NCI-H2171 treated with DMSO at 0.1 percent for 48 hours (cell line): ENCODE measurements around the gene MKLN1.
A peak's percentile ranks its signal among the peaks of the same experiment; 100 is the strongest.
"Not testable (repeated sequence)": the region's sequence is repeated elsewhere in the genome, so short reads cannot be mapped to it uniquely, and the experiment has no call there.

Source experiments
- DNase-seq: peaks from one replicate; lab custom pipeline; 2025; lab: John Stamatoyannopoulos, UW

The MKLN1 gene

DNA sequence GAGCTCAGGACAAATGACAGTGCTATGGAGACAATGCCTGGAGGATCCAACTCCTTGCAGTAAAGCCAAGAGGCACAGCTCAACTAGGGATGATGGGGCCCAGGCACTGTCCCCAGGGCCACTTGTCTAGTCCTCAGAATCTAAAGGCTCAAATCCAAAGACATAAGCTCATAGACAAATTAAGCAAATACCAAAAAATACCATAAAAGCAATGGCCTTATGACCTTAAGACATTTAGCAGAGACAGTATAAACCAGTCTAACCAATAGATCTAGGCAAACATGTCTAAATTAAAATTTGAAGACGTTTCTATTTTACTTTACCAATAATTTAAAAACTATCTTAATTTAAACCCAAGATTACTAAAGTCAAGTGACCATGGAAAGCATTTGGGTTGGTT, 14.8 kb upstream of the MKLN1 start:
- no peak for DNase-seq

- DNase-seq, result no peak
Observed at GRCh38 chr7:131320603-131321002, 7.1 kb upstream of the MKLN1 start.

GRCh38 chr7:131321656-131322055, 6.0 kb upstream of the MKLN1 start:
- no peak for DNase-seq

GRCh38 chr7:131322061-131322460, 5.6 kb upstream of the MKLN1 start:
- no peak for DNase-seq

- no peak for DNase-seq
Observed at GRCh38 chr7:131322861-131323260, 4.8 kb upstream of the MKLN1 start.

- no peak for DNase-seq
Observed at GRCh38 chr7:131325179-131325840, 2.4 kb upstream of the MKLN1 start.

- no peak for DNase-seq
Observed at GRCh38 chr7:131326576-131326975, 1.1 kb upstream of the MKLN1 start.

- no peak for DNase-seq
Observed at GRCh38 chr7:131327049-131327625, 539 bp upstream of the MKLN1 start.

GRCh38 chr7:131328377-131329175, 900 bp downstream of the MKLN1 start:
- DNase-seq, result peak; percentile 35

DNA sequence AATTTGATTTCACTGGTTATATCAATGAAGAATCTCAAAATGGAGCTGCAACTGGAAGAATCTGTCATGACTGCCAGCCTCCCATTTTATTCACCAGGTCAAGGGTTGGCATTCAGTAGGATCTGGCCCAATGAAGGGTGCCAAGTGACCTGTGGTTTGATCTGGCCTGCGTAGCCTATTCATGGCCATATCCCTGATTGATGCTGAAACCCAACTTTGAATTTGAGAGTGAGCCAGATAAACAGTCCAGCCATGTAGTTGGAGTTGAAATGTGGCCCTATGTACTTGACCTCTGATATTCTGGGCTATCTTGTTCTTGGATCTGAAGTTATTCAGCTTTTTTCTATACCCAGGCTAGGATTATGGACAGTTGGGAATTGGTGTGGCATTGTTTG, 1.5 kb downstream of the MKLN1 start:
- DNase-seq, result no peak

- peak; percentile 20 for DNase-seq
Observed at GRCh38 chr7:131330299-131330698, 2.6 kb downstream of the MKLN1 start.

DNA sequence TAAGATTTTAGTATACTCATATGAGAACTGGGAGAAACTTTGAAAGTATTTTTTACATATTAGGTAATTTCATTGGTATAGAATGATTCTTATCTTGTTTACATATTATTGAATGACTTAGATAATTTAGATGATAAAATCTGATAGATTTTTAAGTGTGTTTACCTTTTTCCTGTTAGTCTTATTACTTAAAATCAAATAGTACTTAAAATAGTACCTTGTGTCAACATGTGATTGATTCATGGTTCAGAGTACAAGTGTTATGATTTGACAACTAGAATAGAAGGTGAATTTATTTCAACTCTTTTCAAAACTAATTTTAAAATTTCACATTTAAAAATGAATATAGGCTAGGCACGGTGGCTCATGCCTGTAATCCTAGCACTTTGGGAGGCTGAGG, 4.1 kb downstream of the MKLN1 start:
- DNase-seq, result no peak

DNA sequence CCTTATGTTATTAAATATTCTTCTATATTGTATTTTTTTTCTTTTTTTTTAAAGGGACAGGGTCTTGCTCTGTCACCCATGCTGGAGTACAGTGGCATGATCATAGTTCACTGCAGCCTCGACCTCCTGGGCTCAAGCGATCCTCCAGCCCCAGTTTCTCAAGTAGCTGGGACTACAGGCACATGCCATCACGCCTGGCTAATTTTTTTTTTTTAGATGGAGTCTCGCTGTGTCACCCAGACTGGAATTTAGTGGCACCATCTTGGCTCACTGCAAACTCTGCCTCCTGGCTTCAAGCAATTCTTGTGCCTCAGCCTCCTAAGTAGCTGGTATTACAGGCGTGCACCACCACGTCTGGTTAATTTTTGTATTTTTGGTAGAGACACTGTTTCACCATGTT, 5.1 kb downstream of the MKLN1 start:
- DNase-seq, result not testable (repeated sequence)

- no peak for DNase-seq
Observed at GRCh38 chr7:131335639-131336381, 8.1 kb downstream of the MKLN1 start.

DNA sequence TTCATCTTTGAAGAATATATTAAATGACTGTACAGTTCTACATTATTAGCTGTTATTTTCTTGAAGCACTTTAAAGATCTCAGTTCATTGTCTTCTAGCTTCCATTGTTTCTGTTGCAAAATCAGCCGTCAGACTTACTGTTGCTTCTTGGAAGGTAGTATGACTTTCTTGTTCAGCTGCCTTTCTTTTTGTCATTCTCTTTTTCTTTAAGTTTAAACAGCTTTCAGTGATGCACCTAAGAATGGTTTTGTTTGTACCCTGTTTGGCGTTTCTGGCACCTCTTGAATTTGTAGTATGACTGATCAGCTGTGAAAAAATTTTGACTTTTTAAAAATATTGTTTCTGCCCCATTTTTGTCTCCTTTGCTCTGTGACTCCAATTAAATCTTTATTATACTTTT, 9.3 kb downstream of the MKLN1 start:
- DNase-seq, result no peak

DNA sequence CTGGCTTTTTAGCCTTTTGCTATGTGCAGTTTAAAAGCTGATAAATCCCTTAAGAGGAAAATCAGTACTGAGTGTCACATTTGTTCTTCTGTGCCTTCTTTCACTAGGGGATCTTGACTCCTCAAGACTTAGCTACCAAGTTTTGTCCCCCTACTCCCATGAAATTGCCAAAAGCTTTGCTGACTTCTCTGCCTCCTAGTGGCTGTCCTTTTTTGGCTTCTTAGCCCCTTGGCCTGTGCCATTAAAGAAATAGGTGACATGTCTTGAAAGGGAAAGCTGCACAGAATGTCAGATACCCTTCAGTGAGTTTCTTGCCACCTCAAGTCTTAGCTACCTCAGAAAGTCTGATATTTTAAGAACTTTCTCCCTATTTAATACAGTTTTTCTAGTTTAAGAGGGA, 10.5 kb downstream of the MKLN1 start:
- no peak for DNase-seq

DNA sequence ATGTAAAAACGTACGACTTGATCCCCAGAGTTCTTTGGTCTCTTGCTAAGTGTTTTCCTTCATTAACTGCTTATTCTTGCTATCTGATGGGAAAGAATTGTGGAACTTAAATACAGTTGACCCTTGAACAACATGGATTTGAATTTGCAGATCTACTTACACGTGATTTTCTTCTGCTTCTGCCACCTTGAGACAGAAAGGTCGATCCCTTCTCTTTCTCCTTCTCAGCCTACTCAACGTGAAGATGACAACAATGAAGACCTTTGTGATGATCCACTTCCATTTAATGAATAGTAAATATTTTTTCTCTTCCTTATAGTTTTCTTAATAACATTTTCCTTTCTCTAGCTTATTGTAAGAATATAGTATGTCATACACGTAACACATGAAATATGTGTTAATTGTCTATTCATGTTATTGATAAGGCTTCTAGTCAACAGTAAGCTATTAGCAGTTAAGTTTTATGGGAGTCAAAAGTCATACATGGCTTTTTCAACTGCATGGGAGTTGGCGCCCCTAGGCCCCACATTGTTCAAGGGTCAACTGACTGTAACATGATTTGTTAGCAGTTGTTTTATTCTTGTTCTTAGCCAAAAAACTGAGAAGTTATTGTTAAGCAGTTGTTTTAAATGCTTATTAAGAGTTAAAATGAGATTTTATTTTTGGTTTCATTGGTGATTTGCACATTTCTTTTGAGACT, 11.2 kb downstream of the MKLN1 start:
- no peak for DNase-seq

DNA sequence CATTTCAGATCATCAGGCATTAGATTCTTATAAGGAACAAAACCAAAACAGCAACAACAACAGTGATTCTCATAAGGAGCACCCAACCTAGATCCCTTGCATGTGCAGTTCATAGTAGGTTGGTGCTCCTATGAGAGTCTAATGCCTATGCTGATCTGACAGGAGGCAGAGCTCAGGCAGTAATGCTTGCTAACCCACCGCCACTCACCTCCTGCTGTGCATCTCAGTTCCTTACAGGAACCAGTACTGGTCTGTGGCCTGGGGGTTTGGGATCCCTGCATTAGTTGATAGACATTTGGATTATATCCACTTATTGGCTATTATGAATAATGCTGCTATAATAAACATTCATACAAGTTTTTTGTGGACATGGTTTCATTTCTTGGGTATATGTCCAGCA, 14.0 kb downstream of the MKLN1 start:
- no peak for DNase-seq

DNA sequence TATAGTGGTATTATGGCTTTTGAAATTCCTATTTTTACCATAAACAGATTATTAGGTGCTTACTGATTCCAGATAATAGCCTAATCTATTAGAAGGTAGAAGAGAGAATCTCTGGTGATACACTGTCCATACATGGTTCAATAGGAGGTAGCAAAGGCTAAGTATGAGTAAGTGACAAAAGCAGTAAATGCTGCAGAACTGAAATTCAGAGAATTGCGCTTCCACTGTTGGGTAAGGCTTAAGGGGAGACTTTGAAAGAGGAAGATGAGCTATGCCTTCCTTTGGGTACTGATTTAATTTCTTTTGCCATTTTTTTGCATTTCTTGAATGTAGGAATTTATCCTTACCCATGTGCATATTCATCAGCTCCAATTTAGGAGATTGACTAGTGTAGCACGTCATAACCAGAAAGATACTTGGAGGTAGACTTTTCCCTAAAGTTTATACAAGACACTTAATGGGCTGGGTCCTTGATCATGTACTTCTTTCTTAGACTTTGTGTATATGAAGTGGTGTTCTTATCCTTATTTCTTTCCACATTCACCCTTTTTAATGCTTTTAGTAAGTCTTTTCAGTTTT, 15.3 kb downstream of the MKLN1 start:
- DNase-seq, result no peak

GRCh38 chr7:131346885-131347592, 19.4 kb downstream of the MKLN1 start:
- no peak for DNase-seq

- no peak for DNase-seq
Observed at GRCh38 chr7:131352032-131352431, 24.4 kb downstream of the MKLN1 start.
